HG02870 (cell line): ENCODE measurements around the gene IL32.
"Not testable (repeated sequence)": the region's sequence is repeated elsewhere in the genome, so short reads cannot be mapped to it uniquely, and the experiment has no call there.

Source experiments
- ATAC-seq: cut with Tn5 transposase; IDR thresholded peaks from one replicate; pipeline ENCODE4 v1.9.1; 2021; ENCODE audit warnings: mild to moderate bottlenecking, moderate library complexity; ENCODE audit not compliant: unreplicated experiment

IL32 gene

GRCh38 chr16:3069146-3069545 lies 3.7 kb downstream of the IL32 start:
- ATAC-seq: not testable (repeated sequence)

GRCh38 chr16:3070608-3071111 lies 5.2 kb downstream of the IL32 start:
- no peak for ATAC-seq

- no peak for ATAC-seq
Observed at GRCh38 chr16:3071655-3072054, 6.2 kb downstream of the IL32 start.

- not testable (repeated sequence) for ATAC-seq
Observed at GRCh38 chr16:3072148-3072547, 6.7 kb downstream of the IL32 start.

GRCh38 chr16:3072576-3073263 lies 7.3 kb downstream of the IL32 start:
- ATAC-seq: not testable (repeated sequence)

- no peak for ATAC-seq
Observed at GRCh38 chr16:3073448-3073847, 8.0 kb downstream of the IL32 start.

GRCh38 chr16:3074860-3075522 lies 9.6 kb downstream of the IL32 start:
- ATAC-seq: peak; percentile 59

- ATAC-seq: no peak
Observed at GRCh38 chr16:3075523-3075915, 10.1 kb downstream of the IL32 start.

GRCh38 chr16:3075946-3076345 lies 10.5 kb downstream of the IL32 start:
- ATAC-seq: not testable (repeated sequence)

GRCh38 chr16:3076577-3076976 lies 11.1 kb downstream of the IL32 start:
- no peak for ATAC-seq

- no peak for ATAC-seq
Observed at GRCh38 chr16:3080024-3080423, 14.6 kb downstream of the IL32 start.

- not testable (repeated sequence) for ATAC-seq
Observed at GRCh38 chr16:3081957-3082356, 16.5 kb downstream of the IL32 start.

GRCh38 chr16:3083408-3083807 lies 18.0 kb downstream of the IL32 start:
- ATAC-seq: not testable (repeated sequence)

- no peak for ATAC-seq
Observed at GRCh38 chr16:3084491-3084890, 19.1 kb downstream of the IL32 start.

GRCh38 chr16:3084969-3085670 lies 19.7 kb downstream of the IL32 start:
- ATAC-seq: no peak

GRCh38 chr16:3085868-3086595 lies 20.6 kb downstream of the IL32 start:
- ATAC-seq: no peak

GRCh38 chr16:3086596-3087242 lies 21.3 kb downstream of the IL32 start:
- ATAC-seq: no peak

- no peak for ATAC-seq
Observed at GRCh38 chr16:3087243-3088235, 22.1 kb downstream of the IL32 start.

- ATAC-seq: no peak
Observed at GRCh38 chr16:3088450-3088849, 23.0 kb downstream of the IL32 start.
